Colon (tissue), 2 donors: Measurements from ENCODE around the gene HSP90AA1.
"Not testable (repeated sequence)": the region's sequence is repeated elsewhere in the genome, so short reads cannot be mapped to it uniquely, and the experiment has no call there.

Source experiments
- FAIRE-seq: peaks from 2 replicates; lab custom pipeline; 2012; peaks lifted over from hg19 to GRCh38; lab: Jason Lieb, UNC
- donor health status: control.
- donor health status: control.

The HSP90AA1 gene

GRCh38 chr14:102086972-102087761 is at the start of gene HSP90AA1:
TSS of gene HSP90AA1 (minus strand) at chr14:102087044. CDS start at chr14:102086378, 666 bp downstream.
- FAIRE-seq: no peak

GRCh38 chr14:102135456-102135855 is 48.6 kb upstream of the HSP90AA1 start:
- not testable (repeated sequence) for FAIRE-seq

DNA sequence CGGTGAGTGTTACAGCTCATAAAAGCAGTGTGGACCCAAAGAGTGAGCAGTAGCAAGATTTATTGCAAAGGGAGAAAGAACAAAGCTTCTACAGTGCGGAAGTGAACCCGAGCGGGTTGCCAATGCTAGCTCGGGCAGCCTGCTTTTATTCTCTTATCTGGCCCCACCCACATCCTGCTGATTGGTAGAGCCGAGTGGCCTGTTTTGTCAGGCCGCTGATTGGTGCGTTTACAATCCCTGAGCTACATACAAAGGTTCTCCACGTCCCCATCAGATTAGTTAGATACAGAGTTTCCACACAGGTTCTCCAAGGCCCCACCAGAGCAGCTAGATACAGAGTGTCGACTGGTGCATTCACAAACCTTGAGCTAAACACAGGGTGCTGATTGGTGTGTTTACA is 47.9 kb upstream of the HSP90AA1 start:
- FAIRE-seq: not testable (repeated sequence)

DNA sequence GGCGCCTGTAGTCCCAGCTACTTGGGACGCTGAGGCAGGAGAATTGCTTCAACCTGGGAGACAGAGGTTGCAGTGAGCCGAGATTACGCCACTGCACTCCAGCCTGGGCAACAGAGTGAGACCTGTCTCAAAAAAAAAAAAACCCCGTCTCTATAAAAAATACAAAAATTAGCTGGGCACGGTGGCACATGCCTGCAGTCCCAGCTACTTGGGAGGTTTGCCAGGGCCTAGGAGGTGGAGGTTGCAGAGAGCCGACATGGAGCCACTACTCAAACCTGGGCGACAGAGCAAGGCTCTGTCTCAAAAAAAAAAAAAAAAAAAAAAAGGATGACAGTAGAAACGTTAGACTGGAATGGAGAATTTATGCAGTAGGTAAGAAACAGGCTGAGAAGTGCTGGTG is 47.2 kb upstream of the HSP90AA1 start:
- not testable (repeated sequence) for FAIRE-seq

DNA sequence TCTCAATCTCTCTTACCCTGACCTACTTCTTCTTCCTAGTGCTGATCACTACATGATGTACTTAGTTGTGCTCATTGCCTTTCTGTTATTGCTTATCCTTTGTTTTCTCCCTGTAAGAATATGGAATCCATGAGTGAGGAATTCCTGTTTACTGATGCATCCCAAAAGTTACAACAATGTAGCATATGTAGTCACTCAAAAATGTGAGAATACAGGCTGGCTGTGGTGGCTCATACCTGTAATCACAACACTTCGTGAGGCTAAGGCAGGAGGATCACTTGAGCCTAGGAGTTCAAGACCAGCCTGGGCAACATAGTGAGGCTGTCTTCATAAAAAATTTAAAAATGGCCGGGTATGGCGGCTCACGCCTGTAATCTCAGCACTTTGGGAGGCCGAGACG is 44.9 kb upstream of the HSP90AA1 start:
- FAIRE-seq: no peak

- no peak for FAIRE-seq
Observed at GRCh38 chr14:102126807-102127455, 40.1 kb upstream of the HSP90AA1 start.

DNA sequence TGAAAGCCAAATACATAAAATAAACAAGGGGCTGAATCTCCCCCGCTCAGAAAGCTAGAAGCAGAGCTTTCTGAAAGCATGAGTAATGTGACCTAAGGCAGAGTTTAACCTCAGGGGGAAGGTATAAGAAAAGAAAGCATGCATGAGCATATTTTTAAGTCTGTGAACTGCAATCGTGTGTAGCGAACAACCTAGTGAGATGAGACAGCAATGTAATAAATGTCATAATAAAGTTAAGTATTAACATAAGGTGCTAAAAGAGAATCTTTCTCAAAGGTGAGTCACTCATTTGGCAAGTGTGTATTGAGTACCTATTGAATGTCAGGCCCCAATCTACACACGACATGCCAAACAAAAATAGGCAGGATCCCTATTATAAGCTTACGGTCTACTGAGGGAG is 38.7 kb upstream of the HSP90AA1 start:
- FAIRE-seq: no peak

DNA sequence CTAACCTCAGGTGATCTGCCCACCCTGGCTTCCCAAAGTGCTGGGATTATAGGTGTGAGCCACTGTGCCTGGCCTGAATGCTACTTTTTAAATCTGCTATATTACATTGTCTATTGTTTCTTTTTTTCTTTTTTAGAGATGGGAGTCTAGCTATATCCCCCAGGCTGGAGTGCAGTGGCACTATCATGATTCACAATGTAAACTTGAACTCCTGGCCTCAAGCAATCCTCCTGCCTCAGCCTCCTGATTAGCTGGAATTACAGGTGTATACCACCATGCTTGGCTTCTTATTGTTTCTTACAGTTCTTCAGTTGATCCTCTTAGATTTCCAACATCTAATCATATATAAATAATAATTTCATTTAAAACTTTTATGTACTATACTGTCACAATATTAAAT is 37.6 kb upstream of the HSP90AA1 start:
- FAIRE-seq: no peak

DNA sequence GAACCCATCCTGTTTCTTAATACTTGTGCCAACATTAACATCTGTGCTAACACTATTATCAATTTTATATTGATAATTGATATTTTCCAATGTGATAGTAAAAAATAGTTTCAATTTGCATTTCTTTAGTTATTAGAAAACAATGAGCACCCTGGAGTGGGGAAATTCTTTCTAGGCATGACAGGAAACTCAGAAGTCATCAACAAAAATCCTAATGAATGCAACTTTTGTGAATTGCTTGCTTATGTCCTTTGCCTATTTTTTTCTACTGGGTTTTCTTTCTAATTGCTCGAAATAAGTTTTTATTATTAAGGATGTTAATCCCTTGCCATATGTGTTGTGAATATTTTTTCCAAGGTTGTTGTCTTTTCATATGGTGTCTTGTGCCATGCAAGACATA is 34.7 kb upstream of the HSP90AA1 start:
- FAIRE-seq: no peak

GRCh38 chr14:102120888-102121287 is 34.0 kb upstream of the HSP90AA1 start:
- FAIRE-seq: no peak

DNA sequence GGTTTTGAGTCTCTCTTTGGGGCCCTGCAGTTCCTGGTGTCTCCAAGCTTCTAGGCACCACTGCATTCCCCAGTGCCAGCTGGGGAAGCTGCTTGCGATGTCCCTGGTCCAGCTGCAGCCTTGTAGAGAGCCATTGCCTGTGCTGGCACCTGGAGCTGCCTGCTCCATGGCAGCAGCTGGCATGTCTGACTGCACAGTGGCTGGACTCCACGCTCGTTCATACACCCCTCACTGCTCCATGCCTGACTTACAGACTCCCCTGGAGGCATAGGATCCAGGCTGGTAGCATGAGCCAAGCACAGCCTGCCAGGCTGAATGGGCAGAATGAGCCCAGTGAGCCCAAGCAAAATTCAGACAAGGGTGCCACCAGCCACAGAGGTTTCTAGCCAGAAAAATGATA is 31.0 kb upstream of the HSP90AA1 start:
- no peak for FAIRE-seq

DNA sequence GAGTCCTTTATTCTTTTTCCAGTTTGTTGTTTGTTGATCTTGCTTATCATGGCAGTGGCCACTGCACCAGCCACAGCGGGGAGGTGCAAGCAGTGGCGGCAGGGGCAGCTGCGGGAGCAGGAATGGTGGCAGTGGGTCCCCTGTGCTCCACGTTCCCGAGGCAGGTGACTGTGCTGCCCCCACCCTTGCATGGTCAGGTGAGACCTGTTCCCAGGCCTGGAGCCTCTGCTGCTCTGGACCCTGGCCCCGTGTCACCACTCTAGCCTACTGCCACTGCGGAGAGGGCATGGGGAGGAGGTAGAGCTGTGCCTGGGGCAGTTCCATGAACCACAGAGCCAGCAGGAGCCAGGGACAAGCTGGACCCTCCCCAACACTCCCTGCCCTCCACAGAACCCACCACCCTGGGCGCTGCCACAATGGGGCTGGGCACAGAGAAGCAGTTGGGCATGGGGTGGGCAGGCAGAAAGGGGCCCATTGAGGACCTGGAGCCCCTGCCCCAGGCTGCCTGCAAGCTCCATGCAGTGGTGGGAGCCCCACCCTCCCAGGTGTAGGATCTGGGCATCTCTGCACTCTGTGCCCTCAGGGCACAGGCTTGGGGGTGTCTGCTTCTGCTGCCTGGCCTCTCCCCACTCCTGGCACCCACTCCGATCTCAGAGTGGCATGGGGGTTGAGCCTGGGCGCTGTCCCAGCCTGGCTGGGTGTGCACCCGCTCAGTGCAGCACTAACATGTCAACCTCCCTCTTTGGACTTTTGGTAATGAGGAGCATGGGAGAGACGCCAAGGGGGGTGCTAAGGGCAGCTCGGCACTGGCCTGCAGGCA is 29.7 kb upstream of the HSP90AA1 start:
- no peak for FAIRE-seq

DNA sequence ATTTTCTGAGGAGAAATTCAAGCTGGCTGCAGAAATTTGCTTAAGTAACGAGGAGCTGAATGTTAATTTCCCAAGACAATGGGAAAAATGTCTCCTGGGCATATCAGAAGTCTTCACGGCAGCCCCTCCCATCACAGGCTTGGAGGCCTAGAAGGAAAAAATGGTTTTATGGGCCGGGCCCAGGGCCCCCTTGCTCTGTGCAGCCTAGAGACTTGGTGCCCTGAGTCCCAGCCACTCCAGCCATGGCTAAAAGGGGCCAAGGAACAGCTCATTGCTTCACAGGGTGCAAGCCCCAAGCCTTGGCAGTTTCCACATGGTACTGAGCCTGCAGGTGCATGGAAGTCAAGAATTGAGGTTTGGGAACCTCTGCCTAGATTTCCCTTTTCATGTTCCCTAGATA is 24.3 kb upstream of the HSP90AA1 start:
- no peak for FAIRE-seq

DNA sequence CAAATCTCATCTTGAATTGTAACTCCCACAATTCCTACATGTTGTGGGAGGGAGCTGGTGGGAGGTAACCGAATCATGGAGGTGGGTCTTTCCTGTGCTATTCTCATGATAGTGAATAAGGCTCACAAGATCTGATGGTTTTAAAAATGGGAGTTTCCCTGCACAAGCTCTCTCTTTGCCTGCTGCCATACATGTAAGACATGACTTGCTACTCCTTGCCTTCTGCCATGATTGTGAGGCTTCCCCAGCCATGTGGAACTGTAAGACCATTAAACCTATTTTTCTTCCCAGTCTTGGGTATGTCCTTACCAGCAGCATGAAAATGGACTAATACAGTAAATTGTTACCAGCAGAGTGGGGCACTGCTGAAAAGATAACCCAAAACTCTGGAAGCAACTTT is 22.5 kb upstream of the HSP90AA1 start:
- FAIRE-seq: not testable (repeated sequence)

DNA sequence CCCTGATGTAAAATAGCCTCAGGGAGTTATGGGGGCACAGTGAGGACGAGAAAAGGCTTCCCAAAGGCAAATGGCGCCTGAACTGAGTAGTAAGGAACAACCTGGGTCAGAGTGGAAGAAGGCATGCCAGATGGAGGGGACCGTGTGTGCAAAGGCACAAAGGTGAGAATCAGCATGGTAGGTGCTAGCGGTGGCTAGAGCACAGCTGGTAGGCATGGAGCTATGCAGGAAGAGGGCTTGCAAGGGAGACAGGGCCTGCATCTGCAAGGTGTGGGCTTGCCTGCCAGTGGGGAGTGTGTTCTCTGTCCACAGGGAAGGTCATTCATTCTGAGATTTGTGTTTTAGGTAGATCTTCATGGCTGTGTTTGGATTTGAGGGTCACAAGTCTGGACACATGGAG is 18.5 kb upstream of the HSP90AA1 start:
- no peak for FAIRE-seq

- FAIRE-seq: no peak
Observed at GRCh38 chr14:102103062-102103695, 16.3 kb upstream of the HSP90AA1 start.

DNA sequence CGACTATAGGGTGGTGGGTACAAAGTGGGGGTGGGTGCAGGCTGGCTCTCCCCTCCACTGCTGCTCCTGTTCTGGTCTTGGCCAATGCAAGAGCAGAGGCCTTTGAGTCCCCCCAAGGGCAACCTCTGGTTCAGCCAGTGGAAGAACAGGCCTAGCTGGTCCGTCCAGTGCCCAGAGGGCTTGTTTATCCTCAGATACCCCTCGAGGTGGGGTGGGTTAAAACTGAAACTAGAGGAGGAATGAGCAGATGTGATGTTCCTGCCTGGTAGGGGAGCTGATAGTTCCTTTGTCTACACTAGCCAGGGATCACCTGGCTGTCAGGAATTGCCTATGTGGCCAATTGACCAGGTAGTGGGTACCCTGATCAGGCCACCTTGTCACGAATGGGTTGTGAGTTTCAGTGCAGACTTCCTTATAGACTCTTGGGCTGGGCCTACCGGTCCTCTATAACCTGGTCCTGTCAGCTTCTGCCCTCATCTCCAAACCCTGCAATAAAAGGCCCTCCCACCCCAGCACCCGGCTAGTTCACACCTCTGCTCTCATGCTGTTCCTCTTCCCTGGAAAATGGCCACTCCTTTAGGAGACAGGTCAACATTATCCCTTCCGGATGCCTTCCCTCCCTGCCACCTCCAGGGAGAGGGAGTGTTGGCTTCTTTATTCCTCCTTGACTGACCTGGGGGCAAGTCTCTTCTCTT is 10.7 kb upstream of the HSP90AA1 start:
- no peak for FAIRE-seq

DNA sequence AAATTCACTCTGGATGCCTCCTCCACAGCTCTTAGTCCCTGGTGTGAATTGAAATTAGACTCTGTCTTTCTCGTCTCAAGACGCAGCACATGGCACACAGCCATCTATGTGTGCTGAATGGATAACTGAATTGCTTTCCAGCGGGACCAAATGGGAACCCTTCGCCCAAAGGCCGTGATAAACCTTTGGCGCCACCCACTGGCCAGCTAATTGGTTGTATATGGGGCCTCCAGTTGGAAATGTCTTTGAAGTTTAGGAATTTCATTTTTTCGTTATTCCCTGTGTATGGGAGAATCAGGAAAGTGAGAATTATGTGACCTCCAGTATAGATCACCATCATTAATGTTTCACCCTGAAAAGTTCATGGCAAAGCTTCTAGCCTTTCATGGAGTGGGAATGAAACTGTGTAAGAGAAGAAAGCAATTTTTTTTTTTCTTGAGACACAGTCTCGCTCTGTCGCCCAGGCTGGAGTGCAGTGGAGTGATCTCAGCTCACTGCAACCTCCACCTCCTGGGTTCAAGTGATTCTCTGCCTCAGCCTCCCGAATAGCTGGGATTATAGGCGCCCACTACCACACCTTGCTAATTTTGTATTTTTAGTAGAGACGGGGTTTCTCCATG is 9.8 kb upstream of the HSP90AA1 start:
- no peak for FAIRE-seq

- FAIRE-seq: no peak
Observed at GRCh38 chr14:102095871-102096568, 9.2 kb upstream of the HSP90AA1 start.

GRCh38 chr14:102095231-102095870 is 8.5 kb upstream of the HSP90AA1 start:
- FAIRE-seq: no peak
